Measurements from ENCODE around the gene PRKCE. TPM values are rescaled to one million over a fixed set of nuclear protein-coding genes. Genes with fewer than 3 reads are reported as not detected.

Gene PRKCE
- total RNA-seq, 1 donor from 2014 or later = 30.5 TPM

DNA sequence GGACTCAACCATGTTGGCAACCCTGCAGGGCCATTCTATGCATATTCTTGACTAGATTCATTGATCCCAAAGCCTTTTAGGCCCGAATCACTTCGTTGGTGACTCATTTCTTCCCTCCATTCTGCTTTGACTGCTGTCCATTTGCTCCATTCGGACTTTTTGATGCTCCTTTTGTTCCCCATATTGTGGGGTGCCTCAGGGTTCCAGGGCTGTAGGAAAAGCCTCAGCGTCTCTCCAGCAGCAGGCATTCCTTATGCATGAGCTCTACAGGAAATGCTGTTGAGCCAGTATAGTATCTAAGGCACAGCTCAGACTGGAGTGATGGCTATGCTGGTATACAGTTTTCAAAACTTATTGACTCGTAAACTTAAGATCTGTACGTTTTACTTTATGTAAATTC lies 292.6 kb downstream of the PRKCE start:
- intact Hi-C loops (cut with DNase I) = no loop called here

DNA sequence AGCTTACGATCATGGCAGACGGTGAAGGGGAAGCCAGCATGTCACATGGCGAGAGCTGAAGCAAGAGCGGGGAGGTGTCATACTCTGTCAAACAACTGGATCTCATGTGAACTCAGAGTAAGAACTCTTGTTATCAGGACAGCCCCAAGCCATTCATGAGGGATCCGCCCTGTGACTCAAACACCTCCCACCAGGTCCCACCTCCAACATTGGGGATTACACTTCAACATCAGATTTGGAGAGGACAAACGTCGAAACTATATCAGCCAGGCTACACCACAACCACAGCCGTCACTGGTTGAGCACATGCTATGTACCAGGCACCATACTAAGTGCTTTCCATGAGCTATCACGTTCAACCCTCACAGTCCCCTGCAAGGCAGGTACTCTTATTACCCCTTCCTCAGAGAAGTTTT lies 293.8 kb downstream of the PRKCE start:
- ATAC-seq (no peak), DNase-seq (ENCODE audit: low spot score) (no peak)
- intact Hi-C loops (cut with DNase I) = no loop called here

More for the DNA sequence above, 292.6 kb downstream of the PRKCE start:
- no peak for ATAC-seq
- DNase-seq (ENCODE audit: low spot score) = no peak

- DNase-seq (ENCODE audit: low spot score) (no peak), ATAC-seq (no peak)
- intact Hi-C loops (cut with DNase I) = no loop called here
These were observed 294.5 kb downstream of the PRKCE start for GRCh38 chr2:45946023-45946422.

GRCh38 chr2:45950606-45951005 lies 299.1 kb downstream of the PRKCE start:
- ATAC-seq (no peak), DNase-seq (ENCODE audit: low spot score) (no peak)
- intact Hi-C loops (cut with DNase I) = no loop called here

- intact Hi-C loops (cut with DNase I) = no loop called here
- no peak for ATAC-seq
- DNase-seq (ENCODE audit: low spot score) = no peak
These were observed 299.7 kb downstream of the PRKCE start for GRCh38 chr2:45951025-45951727.

- intact Hi-C loops (cut with DNase I) = no loop called here
These were observed 301.1 kb downstream of the PRKCE start for GRCh38 chr2:45952591-45952990.

DNA sequence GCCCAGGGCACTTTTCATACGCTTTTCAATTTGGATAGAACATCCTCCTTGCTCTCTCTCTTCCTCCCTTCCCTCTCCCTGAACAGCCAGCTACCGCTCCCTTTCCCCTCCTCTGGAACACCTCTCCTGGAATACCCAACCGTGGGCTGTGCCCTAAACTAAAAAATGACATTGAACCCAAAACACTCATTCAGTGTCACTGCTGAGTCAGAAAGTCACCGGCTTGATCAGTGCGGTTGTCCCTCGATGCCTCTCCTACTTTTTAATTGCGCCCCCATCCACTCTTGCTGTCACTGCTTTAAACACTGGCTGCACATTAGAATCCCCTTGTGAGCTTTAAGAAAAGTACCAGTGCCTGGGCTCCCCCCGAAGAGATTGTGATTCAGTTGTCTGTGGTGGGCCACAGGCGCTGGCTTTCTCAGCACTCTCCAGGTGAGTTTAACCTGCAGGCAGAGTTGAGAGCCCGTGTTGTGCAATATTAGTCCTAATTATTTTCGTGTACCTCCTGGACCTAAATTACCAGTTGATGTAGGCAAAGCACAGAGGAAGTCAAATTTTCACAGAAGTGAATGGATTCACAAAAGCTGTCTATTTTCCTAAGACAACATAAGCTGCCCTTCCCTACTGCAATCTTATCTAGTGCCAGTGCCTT lies 302.0 kb downstream of the PRKCE start:
- intact Hi-C loops (cut with DNase I) = no loop called here
- ATAC-seq = no peak
- no peak for DNase-seq (ENCODE audit: low spot score)

More at GRCh38 chr2:45952591-45952990, 301.1 kb downstream of the PRKCE start:
- no peak for ATAC-seq
- DNase-seq (ENCODE audit: low spot score) = no peak

DNA sequence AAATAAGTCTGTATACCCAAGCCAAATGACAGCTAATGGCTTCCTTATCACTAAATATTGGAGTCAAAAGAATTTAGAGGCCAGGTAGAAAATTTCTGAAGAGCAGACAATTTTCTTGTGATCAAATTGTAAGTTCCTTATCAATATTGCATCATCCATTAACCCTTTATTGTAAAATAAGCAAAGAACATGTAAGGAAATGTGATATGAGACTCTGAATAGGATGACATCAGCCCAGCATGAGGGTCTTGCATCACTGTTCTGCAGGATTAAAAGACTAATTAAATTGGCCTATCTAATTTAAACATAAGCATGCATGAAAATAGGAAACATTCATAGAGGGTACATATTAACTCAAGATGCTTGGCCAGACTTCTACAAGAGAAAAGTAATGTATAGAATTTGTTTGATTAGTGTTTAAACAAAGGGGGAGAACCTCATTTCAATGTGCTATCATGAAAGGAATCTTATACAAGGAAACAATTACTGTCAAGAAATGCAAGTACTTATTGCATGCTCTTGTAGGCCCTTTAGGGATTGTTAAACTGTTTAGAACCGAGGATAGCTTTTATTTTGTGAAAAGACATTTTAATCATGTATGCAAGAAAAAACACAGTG lies 302.9 kb downstream of the PRKCE start:
- no peak for ATAC-seq
- intact Hi-C loops (cut with DNase I) = no loop called here
- no peak for DNase-seq (ENCODE audit: low spot score)

GRCh38 chr2:45957533-45958227 lies 306.2 kb downstream of the PRKCE start:
- DNase-seq (ENCODE audit: low spot score) (no peak), ATAC-seq (no peak)
- intact Hi-C loops (cut with DNase I) = no loop called here

DNA sequence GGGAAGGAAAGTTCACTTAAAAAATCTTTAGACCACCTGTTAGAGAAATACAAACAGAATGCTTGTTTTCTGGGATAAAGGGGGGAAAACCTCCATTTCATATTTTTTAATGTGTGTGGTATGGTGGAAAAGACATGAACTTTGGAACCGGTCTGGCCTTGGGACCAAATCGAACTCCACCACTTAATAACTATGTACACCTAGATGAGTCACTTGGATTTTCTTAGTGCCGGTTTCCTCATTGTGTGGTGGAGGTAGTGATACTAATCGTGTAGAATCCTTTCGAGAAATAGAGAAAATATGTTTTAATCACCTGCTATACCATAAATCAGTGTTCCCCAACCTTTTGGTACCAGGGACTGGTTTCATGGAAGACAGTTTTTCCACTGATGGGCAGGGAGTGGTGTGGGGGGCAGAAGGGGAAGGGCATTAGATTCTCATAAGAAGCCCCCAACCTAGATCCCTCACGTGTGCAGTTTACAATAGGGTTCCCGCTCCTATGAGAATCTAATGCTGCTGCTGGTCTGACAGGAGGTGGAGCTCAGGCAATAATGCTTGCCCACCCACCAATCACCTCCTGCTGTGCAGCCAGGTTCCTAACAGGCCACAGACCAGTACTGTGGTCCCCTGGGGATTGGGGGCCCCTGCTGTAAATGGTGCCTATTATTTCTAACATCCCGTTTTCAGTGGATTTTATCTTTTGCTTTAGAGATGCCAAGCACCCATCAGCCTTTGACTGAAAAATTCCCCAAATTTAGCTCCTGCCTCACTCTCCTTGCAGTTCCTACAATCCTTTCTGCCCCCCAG lies 308.8 kb downstream of the PRKCE start:
- ATAC-seq = no peak

DNA sequence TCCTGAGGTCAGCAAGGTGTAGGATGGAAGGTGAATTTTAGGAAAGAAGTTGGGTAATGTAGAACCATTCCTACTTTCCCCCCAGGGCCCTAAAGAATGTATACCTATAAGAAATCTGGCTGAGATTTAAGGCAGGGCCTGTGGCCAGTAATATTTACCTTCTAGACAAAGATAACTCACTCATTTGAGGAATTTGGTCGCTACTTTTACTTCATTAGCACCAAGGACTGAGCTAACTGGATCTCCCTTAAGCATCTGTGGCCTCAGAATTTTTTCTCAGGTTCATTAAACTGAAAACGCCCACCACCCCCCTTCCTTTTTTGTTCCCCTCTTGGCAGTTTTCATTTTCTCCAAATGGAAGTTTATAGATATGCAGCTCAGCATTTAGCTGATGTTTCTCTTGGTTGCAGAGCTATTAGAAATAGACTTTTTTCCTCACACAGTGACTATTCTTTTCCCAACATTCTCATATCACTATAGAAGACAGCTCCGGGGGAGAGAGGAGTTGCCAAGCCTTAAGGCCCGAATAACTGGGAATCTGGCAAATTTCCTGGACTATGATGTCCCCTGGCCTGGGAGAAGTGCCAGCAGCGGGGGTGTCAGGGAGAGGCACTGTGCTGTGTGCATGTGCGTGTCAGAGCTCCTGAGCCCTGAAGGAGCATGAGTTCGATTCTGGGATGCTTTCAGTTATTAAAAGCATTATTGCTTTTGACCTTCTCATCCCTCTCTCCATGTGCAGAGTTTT lies 310.9 kb downstream of the PRKCE start:
- intact Hi-C loops (cut with DNase I) = no loop called here
- ATAC-seq (peak; percentile 70), DNase-seq (ENCODE audit: low spot score) (peak; percentile 78)

More for the DNA sequence above, 308.8 kb downstream of the PRKCE start:
- no peak for DNase-seq (ENCODE audit: low spot score)
- intact Hi-C loops (cut with DNase I) = no loop called here

- ATAC-seq (no peak), DNase-seq (ENCODE audit: low spot score) (no peak)
- intact Hi-C loops (cut with DNase I) = no loop called here
These were observed 312.3 kb downstream of the PRKCE start for GRCh38 chr2:45963816-45964215.

DNA sequence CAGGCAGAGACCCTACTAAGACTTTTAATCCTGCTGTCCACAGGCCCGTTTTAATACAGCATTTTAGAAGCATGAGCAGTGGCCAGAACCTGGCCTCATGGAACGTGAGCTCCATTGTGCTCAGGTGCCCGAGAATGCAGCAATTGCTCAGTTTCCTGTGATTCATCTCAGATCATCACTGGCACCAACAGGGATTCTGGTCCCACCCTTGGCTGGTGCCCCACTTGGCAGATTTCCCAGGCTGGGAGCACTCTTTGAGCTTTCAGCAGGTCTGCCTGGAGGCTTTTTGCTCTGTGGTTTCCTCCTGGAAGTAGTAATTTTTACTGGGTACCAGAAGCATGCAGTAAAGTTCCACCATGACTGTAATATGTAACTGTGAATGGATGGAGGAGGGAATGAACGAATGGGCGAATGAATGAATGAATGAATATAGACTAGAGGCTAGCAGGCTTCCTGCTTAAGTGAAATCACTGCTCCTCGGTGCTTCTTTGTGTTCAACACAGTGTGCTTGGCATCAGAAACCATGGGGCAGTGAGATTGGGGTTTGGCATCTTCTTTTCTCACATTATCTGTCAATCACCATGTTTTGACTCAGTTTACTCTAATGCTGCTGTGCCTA lies 312.9 kb downstream of the PRKCE start:
- DNase-seq (ENCODE audit: low spot score) (peak; percentile 81), ATAC-seq (peak; percentile 29)
- intact Hi-C loops (cut with DNase I) = no loop called here

GRCh38 chr2:45964906-45965305 lies 313.4 kb downstream of the PRKCE start:
- ATAC-seq = no peak
- intact Hi-C loops (cut with DNase I) = no loop called here
- no peak for DNase-seq (ENCODE audit: low spot score)

DNA sequence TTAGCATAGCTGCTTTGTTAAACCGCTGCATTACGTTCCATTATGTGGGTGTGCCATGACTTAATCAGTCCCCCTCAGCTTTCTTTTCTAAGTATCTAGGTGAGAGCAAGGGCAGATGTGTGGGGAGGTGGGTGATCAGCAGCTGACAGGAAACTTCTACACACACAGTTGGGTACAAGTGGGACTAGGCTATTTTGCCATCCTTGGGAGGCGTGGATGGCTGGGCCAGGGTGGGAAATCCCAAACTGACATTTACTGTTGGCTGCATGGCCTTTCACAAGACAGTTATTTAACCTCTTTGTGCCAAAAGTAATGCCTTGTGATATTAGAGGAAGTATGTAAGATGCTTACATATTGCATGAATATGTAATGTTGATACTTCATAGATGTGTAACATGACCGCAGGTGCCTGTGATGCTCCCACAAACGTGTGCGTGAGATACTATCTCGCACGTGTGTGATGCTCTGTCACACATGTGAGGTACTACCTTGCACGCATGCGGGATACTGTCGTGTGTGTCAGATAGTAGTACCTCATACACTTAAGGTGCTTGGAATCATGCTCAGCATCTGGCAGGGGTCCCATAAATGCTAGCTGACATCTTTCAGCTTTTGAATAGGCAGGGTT lies 314.5 kb downstream of the PRKCE start:
- ATAC-seq (no peak), DNase-seq (ENCODE audit: low spot score) (no peak)
- intact Hi-C loops (cut with DNase I) = no loop called here

DNA sequence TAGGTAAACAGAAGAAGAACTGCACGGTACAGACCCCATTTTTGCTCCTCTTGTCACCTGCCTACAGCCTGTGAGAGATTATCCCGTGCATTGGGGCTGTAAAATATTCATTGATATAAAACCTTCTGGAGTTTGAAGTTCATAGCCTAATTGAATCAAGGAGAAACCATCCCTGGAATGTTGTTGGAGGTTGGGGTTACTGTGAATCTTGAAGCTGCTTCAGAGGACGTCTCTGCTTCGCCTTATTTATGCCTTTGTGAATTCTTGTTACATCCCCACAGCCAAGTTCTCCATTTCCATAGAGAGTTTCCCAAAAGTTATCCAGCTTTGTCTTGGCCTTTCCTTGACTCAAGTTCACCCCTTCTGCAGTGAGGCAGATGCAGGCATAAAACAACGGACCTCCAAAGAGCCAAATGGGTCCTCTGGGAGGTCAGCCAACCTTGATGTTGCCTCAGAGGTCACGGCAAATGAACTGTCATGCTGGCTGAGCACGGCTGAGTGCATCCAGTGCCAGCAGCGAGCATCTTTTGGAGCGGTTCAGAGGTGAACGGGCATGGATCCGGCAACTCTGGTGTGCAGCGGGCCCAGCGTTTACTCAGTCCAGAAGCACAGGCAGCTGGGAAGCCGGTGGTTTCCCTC lies 317.6 kb downstream of the PRKCE start:
- intact Hi-C loops (cut with DNase I) = no loop called here
- ATAC-seq = peak; percentile 90

GRCh38 chr2:45973426-45973825 lies 322.0 kb downstream of the PRKCE start:
- intact Hi-C loops (cut with DNase I) = no loop called here
- DNase-seq (ENCODE audit: low spot score) (no peak), ATAC-seq (no peak)

More for the DNA sequence above, 317.6 kb downstream of the PRKCE start:
- DNase-seq (ENCODE audit: low spot score) = peak; percentile 71

Measured in sciatic nerve (tissue), 2 donors.